GM12874 (cell line): ENCODE data around the gene TUB.

ENCODE experiments used
- TF ChIP-seq, protein P1 (sequence below): IDR thresholded peaks from 2 replicates; pipeline ENCODE4 v1.5.1; 2011; ENCODE audit warnings: low read depth, mild to moderate bottlenecking, control low read depth, low read length, moderate library complexity; ENCODE audit not compliant: insufficient read depth

The TUB gene

DNA sequence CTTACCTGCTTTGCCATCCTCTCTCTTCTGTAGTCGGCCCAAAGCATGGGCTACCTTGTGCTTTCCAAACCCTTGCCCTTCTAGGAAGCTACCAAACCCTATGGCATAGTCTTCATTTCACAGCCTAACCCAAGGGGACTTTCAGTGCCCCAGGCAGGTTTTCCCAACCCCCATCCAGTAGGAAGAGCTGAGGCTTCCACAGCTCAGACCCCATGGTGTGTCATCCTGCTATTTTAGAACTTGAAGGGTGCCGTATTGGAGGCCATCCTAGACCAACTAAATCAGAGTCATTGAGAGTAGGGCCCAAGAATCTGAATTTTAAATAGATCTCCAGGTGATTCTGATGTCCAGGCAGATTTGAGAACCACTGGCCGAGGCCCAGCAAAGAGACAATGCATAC, 31.9 kb upstream of the TUB start:
- TF ChIP-seq, protein P1, sequence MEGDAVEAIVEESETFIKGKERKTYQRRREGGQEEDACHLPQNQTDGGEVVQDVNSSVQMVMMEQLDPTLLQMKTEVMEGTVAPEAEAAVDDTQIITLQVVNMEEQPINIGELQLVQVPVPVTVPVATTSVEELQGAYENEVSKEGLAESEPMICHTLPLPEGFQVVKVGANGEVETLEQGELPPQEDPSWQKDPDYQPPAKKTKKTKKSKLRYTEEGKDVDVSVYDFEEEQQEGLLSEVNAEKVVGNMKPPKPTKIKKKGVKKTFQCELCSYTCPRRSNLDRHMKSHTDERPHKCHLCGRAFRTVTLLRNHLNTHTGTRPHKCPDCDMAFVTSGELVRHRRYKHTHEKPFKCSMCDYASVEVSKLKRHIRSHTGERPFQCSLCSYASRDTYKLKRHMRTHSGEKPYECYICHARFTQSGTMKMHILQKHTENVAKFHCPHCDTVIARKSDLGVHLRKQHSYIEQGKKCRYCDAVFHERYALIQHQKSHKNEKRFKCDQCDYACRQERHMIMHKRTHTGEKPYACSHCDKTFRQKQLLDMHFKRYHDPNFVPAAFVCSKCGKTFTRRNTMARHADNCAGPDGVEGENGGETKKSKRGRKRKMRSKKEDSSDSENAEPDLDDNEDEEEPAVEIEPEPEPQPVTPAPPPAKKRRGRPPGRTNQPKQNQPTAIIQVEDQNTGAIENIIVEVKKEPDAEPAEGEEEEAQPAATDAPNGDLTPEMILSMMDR: no peak

DNA sequence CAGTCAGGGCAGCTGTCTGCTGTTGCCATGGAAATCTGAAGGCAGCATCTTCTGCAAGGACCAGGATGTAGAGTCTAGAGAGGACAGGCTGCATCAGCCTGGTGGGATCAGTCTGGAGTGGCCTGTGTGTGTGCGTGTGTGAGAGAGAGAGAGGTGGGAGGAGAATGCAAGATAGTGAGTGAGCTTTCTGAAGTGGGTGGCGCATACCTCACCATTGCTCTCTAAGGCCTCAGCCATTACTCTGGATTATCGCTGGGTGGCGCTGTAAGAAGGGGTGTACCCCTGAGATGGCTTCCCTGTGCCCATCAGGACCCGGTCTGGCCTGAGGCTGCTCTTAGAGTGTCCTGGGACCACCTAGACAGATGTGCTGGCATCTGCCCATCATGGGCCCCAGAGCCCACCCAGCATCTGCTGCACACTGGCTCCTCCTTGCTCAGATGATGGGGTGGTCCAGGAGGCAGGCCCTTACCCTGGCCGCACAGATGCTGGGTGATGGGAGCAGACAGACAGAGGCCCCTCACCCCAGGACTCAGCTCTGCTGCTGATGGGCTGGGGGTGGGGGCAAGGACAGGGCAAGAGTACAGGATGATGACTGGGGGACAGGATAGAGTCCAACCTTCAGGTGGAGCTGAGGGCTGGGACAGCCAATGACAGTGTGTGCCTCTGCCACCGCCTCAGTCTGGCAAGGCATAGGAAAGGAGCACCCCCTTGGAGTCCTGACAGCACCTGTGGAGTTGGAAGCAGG, 25.7 kb upstream of the TUB start:
- TF ChIP-seq, protein P1: 0 out of 2 replicates have a peak, but pooled peaks have one; percentile 33

- TF ChIP-seq, protein P1: no peak
Measured at GRCh38 chr11:8055836-8056526, 25.0 kb upstream of the TUB start.

- TF ChIP-seq, protein P1: no peak
Measured at GRCh38 chr11:8056810-8057463, 24.1 kb upstream of the TUB start.

- TF ChIP-seq, protein P1: no peak
Measured at GRCh38 chr11:8058216-8058615, 22.8 kb upstream of the TUB start.

DNA sequence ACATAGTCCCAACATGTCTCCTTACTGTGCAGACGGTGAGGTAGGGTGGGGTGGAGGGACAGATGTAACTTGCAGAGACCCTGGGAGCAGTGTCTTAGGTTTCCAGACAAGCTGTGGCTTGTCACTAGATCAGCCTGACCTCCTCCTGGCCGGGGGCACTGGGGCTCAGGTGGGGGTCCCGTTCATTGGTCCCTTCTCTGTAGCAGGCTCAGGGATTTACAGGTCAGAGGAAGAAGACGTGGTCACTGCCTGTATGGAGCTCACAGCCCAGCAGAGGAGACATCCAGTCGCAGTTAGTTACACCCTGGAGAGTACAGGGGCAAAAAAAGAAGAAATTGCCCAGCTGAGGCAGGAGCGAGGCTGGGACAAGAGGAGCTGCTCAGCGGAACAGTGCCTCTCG, 22.0 kb upstream of the TUB start:
- TF ChIP-seq, protein P1: no peak

DNA sequence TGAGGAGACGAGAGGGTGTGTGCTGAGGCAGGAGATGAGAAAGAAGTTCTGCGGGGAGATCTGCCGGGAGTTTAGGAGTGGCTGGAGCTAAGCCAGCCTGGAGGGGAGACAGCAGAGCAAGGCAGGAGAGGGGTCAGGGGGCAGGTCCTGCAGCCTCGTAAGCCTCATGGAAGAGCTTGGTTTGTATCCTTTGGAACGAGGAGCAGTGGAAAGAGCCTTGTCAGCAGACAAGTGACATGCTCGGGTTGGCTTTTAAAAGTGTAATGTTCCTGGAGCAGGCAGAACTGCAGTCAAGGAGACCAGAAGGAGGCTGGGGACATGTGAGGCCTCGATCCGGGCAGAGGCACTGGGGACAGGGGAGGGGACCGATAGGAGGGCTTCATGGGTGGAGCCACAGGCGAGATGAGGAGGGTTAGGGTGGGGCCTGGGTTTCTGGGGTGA, 21.4 kb upstream of the TUB start:
- TF ChIP-seq, protein P1: no peak
